Measurements from ENCODE around the gene GAREM1.
A peak's percentile ranks its signal among the peaks of the same experiment; 100 is the strongest.
"Not testable (repeated sequence)": the region's sequence is repeated elsewhere in the genome, so short reads cannot be mapped to it uniquely, and the experiment has no call there.

Gene GAREM1

GRCh38 chr18:32470714-32471633 is at the start of gene GAREM1:
GAREM1 (minus strand) TSS chr18:32470882; CDS start chr18:32470428, 454 bp downstream.
- peak; percentile 86 for DNase-seq (ENCODE audit: low spot score)

DNA sequence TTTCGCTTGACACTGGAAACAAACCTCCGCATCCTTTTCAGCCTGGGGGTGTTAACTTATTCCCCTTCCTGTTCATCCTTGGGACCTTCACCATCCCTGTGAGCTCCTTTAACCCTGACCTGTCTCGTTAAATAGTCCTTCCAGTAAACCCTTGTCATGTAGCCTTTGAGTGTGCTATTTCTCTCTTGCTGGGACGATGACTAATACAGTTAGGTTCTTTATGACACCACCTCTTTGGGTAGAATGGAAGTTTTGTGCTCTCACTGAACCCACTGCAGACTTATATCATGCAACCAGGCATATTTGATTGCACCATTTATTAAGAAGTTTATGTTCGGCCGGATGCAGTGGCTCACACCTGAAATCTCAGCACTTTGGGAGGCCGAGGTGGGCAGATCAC is 40.5 kb upstream of the GAREM1 start:
- no peak for DNase-seq (ENCODE audit: low spot score)

DNA sequence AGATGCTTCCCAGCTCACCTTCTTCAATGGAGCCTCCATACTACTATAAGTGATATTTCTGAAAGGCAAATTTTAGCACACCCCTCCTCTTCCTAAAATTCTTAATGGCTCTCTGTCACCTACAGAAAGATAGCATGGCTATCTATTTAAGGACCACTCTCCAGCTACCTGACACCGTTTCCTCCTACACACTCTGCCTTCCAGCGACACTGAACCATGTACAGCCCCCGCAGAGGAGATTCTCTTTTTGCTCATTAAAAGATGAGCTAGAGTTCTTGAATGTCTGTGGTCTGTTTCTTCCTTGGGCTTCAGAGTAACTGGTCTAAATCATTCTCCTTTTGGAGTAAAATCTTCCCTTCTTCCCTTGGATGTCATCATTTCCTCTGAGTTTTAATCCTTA is 38.4 kb upstream of the GAREM1 start:
- no peak for DNase-seq (ENCODE audit: low spot score)

DNA sequence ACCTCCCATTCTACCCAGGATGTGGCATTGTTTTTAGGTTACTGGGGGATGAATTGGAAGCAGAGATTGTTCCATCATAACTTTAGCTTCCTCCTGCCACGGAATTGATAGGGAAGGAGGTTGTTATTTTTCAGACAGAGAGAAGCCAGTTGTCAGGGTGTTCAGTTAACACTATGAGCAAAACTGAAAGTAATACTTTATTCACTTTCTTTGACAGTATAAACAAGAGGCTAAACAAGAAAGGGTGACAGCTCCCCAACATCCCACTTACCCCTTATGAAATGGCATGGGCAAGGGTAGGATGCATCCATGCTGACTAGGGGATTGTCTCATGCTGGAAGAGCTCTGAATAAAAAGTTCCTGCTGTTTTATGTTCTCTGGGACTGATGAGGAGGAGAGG is 36.4 kb upstream of the GAREM1 start:
- no peak for DNase-seq (ENCODE audit: low spot score)

DNA sequence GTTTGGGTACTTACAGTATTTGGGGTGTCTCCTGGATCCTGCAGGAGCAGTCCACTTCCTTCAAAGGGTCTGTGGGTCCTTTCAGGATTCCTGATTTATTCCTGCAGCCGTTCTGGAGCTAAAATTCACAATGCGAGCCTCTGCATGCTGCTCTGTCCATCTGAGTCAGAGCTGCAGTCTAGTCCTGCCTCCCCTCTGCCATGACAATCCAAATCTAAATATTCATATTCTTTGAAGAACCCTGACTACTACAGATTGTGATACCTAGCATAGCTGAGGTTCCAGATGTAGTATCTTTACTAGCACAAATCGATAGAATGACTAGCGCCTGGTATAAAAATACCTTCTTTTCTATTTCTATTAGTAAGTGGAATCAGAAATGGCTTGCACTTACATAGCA is 31.3 kb upstream of the GAREM1 start:
- no peak for DNase-seq (ENCODE audit: low spot score)

DNA sequence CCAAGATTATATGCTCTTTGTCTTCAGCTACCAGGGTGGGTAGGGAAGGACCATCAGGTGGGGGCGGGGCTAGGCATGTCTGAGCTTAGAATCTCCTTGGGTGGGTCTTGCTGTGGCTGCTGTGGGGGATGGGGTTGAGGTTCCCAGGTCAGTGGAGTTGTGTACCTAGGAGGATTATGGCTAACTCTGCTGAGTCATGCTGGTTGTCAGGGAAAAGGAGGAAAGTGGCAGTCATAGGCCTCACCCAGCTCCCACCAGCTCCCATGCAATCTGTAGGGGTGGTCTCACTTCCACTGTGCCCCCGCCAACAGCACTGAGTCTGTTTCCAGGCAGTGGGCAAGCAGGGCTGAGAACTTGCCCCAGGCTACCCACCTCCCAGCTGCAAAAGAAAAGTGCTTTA is 30.6 kb upstream of the GAREM1 start:
- DNase-seq (ENCODE audit: low spot score), result not testable (repeated sequence)

GRCh38 chr18:32483002-32483401 is 12.3 kb upstream of the GAREM1 start:
- no peak for DNase-seq (ENCODE audit: low spot score)

GRCh38 chr18:32482117-32482516 is 11.4 kb upstream of the GAREM1 start:
- no peak for DNase-seq (ENCODE audit: low spot score)

- no peak for DNase-seq (ENCODE audit: low spot score)
Observed at GRCh38 chr18:32480581-32480980, 9.9 kb upstream of the GAREM1 start.

DNA sequence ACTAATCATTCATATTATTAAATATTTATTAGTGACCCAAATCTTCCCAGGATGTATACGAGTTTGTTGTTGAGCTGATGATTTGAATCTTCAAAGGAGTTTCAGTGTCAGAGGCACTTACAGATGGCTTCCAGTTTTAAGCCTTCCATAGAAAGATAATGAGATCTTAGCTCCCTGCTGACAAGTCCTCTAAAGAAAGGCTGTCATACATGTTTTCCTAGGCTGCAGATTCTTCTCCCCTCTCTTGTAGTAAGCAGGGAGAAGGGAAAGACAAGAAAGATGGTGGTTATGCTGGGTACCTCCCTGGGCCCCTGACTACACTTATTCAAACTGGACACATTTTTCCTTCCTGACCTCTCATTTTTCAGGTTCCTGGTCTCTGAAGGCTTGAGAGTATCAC is 8.1 kb upstream of the GAREM1 start:
- DNase-seq (ENCODE audit: low spot score), result no peak

DNA sequence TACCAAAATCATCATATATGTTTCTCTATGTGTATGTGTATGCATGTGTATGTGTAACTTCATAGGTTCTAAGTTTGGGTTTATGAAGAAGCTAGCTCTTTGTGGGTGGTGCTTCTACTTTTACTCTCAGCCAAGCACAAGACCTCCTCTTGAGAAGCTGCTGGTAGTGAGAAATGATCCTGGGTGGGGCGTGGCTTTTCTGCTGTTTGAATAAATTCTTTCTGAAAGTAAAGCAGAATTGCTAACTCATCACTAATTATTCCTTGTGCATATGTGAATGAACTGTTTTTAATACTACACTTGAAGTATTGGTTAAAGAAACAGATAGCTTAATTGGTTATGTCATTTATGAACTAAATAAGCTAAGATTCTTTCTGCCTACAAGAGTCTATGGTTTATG is 7.6 kb upstream of the GAREM1 start:
- DNase-seq (ENCODE audit: low spot score), result no peak

- DNase-seq (ENCODE audit: low spot score), result no peak
Observed at GRCh38 chr18:32476106-32476505, 5.4 kb upstream of the GAREM1 start.

GRCh38 chr18:32475069-32475468 is 4.4 kb upstream of the GAREM1 start:
- not testable (repeated sequence) for DNase-seq (ENCODE audit: low spot score)

- DNase-seq (ENCODE audit: low spot score), result no peak
Observed at GRCh38 chr18:32473325-32473724, 2.6 kb upstream of the GAREM1 start.

DNA sequence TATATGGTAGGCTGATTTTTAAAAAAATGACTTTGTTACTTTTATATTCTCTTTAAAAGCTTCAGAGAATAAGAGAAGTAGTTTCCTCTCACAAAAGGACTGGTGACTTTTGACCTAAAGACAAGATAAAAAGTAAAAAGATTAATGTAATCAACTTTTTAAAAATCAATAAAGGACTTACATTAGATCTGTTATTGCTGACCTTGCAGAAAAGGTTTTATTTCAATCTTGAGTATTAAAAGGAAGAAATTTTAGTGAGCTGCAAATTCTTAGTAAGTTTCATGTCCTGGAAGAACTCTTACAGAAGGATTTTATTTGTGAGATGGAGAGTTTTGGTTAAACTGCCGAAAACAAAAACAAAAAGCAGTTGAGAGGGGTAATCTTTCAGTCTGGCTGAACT is 2.2 kb upstream of the GAREM1 start:
- DNase-seq (ENCODE audit: low spot score), result no peak

DNA sequence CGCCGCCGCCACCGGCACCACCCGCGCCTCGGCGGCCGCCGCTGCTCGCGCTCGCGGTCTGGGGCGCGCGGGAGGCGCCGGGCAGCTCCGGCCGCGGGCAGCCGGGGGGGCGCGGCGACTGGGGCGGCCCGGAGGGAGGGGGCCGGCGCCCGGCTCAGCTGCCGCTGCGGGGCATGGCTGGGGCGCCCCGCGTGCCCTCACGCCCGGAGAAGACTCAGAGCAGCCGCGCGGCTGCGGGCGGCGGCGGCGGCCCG is 295 bp downstream of the GAREM1 start:
- peak; percentile 8 for DNase-seq (ENCODE audit: low spot score)

DNA sequence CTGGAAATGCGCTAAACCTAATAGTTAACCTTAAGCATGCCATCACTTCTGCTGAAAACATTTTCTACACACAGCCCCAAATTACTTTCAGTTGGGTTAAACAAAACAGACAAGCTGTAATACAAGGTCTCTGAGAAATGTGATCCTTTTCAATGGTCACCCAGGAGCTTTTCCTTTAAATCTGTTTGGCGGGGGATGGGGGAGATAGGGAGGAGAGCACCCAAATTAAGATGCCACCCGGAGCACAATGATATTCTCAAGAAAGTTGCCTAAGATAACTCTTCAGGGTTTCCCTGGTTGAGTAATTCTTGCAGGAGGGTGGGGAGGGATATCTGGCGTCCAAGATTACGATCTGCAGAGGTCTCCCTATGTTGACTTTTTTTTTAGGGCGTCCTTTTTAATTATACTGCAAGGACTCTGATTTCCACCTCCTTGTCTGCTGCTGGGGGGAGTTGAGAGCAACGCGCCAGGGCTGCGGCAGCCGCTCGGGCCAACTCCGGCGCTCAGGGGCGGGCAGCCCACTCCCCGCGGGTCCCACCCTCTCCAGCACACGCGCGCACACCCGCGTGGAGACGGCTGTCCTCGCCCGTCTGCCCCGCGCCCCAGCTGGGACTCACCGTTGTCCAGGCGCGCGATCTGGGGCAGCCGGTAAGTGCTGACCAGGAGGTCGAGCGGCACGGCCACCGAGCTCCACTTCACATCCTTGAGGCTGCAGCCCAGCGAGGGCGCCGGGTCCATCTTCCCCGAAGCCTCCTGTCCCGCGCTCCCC is 807 bp downstream of the GAREM1 start:
- DNase-seq (ENCODE audit: low spot score), result peak; percentile 18

- peak; percentile 33 for DNase-seq (ENCODE audit: low spot score)
Observed at GRCh38 chr18:32469190-32469651, 1.5 kb downstream of the GAREM1 start.

DNA sequence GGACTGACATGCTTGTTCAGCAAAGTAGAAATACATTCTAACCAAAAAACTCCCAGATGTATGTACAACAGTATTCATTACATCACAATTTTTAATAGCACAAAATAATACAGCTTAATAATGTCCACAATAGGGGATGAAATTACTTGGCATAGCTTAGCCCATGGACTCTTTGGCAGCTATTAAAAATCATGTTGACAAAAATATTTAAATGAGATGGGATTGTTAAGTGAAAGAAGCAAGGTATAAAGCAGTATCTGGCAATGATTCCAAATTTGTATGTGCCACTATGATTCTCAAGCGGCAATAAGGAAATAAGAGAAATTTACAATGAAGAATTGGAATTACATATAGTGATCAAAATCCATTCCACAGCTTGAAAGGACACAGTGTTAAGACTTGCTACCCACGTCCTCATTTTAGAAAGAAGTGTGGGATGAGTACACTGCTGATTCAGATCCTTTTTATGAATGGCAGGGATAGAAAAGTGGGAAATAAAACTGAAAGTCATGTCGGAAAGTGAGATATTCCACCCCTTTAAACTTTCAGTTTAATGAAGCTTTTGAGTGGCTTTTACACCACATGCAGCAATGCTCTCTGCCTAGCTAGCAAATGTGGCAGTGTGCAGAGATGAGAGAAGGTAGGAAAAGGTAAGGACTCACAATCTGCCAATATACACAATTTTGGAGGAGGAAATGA is 2.4 kb downstream of the GAREM1 start:
- no peak for DNase-seq (ENCODE audit: low spot score)

GRCh38 chr18:32461709-32462272 is 8.9 kb downstream of the GAREM1 start:
- no peak for DNase-seq (ENCODE audit: low spot score)

GRCh38 chr18:32460171-32460731 is 10.4 kb downstream of the GAREM1 start:
- no peak for DNase-seq (ENCODE audit: low spot score)
